H9 (cell line): ENCODE data around the gene CCDC88C. TPM values are rescaled to one million over a fixed set of nuclear protein-coding genes. Genes with fewer than 3 reads are reported as not detected.

ENCODE experiments used
- DNase-seq: peaks from one replicate; pipeline ENCODE4 v3.0.0-alpha.2; 2017
- H2AFZ ChIP-seq: one replicate; pipeline ENCODE4 v1.6.1; 2013; ENCODE audit warnings: mild to moderate bottlenecking, low read length, control low read depth, moderate library complexity
- H2AK5ac ChIP-seq: 2 replicates; pipeline ENCODE4 v1.6.1; 2013; ENCODE audit warnings: low read length, control low read depth, mixed read lengths; ENCODE audit not compliant: insufficient read length
- H2BK120ac ChIP-seq: one replicate; pipeline ENCODE4 v1.6.1; 2013; ENCODE audit warnings: low read depth, mild to moderate bottlenecking, low read length, control low read depth, inconsistent platforms; ENCODE audit not compliant: poor library complexity, severe bottlenecking
- H2BK12ac ChIP-seq: 2 replicates; pipeline ENCODE4 v1.6.1; 2013; ENCODE audit warnings: low read length, control low read depth, mixed read lengths, low read depth; ENCODE audit not compliant: insufficient read length
- H2BK15ac ChIP-seq: 2 replicates; pipeline ENCODE4 v1.6.1; 2013; ENCODE audit warnings: low read depth, low read length, control low read depth
- H2BK20ac ChIP-seq: one replicate; pipeline ENCODE4 v1.6.1; 2013; ENCODE audit warnings: low read depth, mild to moderate bottlenecking, low read length, control low read depth, inconsistent platforms; ENCODE audit not compliant: poor library complexity, severe bottlenecking
- H2BK5ac ChIP-seq: 2 replicates; pipeline ENCODE4 v1.6.1; 2013; ENCODE audit warnings: low read length, control low read depth, mixed read lengths; ENCODE audit not compliant: insufficient read length
- H3K14ac ChIP-seq: 2 replicates; pipeline ENCODE4 v1.6.1; 2013; ENCODE audit warnings: low read length, control low read depth; ENCODE audit not compliant: insufficient read depth
- H3K18ac ChIP-seq: 2 replicates; pipeline ENCODE4 v1.6.1; 2013; ENCODE audit warnings: low read depth, mild to moderate bottlenecking, mixed read lengths, low read length, control low read depth; ENCODE audit not compliant: insufficient read length
- H3K23ac ChIP-seq: 2 replicates; pipeline ENCODE4 v1.6.1; 2013; ENCODE audit warnings: low read length, control low read depth, mixed read lengths, low read depth; ENCODE audit not compliant: insufficient read length
- H3K23me2 ChIP-seq: 2 replicates; pipeline ENCODE4 v1.6.1; 2013; ENCODE audit warnings: low read depth, mild to moderate bottlenecking, mixed read lengths, low read length, control low read depth; ENCODE audit not compliant: insufficient read length, poor library complexity, severe bottlenecking
- H3K27ac ChIP-seq: 2 replicates; pipeline ENCODE4 v1.5.1; 2013; ENCODE audit warnings: low read length, control low read depth, mixed read lengths, low read depth; ENCODE audit not compliant: insufficient read length
- H3K27me3 ChIP-seq: 2 replicates; pipeline ENCODE4 v1.6.1; 2013; ENCODE audit warnings: low read length, control low read depth, inconsistent platforms; ENCODE audit not compliant: insufficient read depth
- H3K4ac ChIP-seq: 2 replicates; pipeline ENCODE4 v1.6.1; 2013; ENCODE audit warnings: low read depth, mild to moderate bottlenecking, control low read depth, inconsistent platforms, low read length, moderate library complexity
- H3K4me1 ChIP-seq: 2 replicates; pipeline ENCODE4 v1.6.1; 2013; ENCODE audit warnings: low read length, control low read depth, inconsistent platforms; ENCODE audit not compliant: insufficient read depth
- H3K4me2 ChIP-seq: 2 replicates; pipeline ENCODE4 v1.6.1; 2013; ENCODE audit warnings: low read length, control low read depth, mixed read lengths; ENCODE audit not compliant: insufficient read length, insufficient read depth
- H3K56ac ChIP-seq: 2 replicates; pipeline ENCODE4 v1.6.1; 2013; ENCODE audit warnings: low read depth, mild to moderate bottlenecking, mixed read lengths, low read length, control low read depth; ENCODE audit not compliant: insufficient read length
- H3K79me1 ChIP-seq: 2 replicates; pipeline ENCODE4 v1.6.1; 2013; ENCODE audit warnings: low read depth, mild to moderate bottlenecking, moderate library complexity, low read length, control low read depth, inconsistent platforms; ENCODE audit not compliant: insufficient read depth, poor library complexity, severe bottlenecking
- H3K79me2 ChIP-seq: 2 replicates; pipeline ENCODE4 v1.6.1; 2013; ENCODE audit warnings: low read length, control low read depth, inconsistent platforms; ENCODE audit not compliant: insufficient read depth
- H3K9ac ChIP-seq: 2 replicates; pipeline ENCODE4 v1.6.1; 2013; ENCODE audit warnings: low read length, control low read depth, mixed read lengths; ENCODE audit not compliant: insufficient read length; ENCODE audit errors: extremely low read depth
- H3K9me3 ChIP-seq: one replicate; pipeline ENCODE4 v1.6.1; 2013; ENCODE audit warnings: low read depth, low read length, inconsistent platforms; ENCODE audit not compliant: control insufficient read depth
- H3T11ph ChIP-seq: one replicate; pipeline ENCODE4 v1.6.1; 2013; ENCODE audit warnings: mild to moderate bottlenecking, low read length, control low read depth, inconsistent platforms
- H4K20me1 ChIP-seq: one replicate; pipeline ENCODE4 v1.6.1; 2013; ENCODE audit not compliant: control insufficient read depth, insufficient read length, insufficient read depth
- H4K5ac ChIP-seq: 2 replicates; pipeline ENCODE4 v1.6.1; 2013; ENCODE audit warnings: low read depth, mild to moderate bottlenecking, mixed read lengths, low read length, control low read depth; ENCODE audit not compliant: insufficient read length
- H4K8ac ChIP-seq: replicated peaks from 2 replicates; pipeline ENCODE4 v1.6.1; 2013; ENCODE audit warnings: low read length, control low read depth, mixed read lengths, low read depth; ENCODE audit not compliant: insufficient read length
- H4K91ac ChIP-seq: 2 replicates; pipeline ENCODE4 v1.6.1; 2013; ENCODE audit warnings: low read depth, mild to moderate bottlenecking, moderate library complexity, mixed read lengths, low read length, control low read depth; ENCODE audit not compliant: insufficient read length
- H3K27ac Mint-ChIP-seq, 3 experiments: 2 replicates in 2 of 3; 3 replicates in 1 of 3; pipeline ENCODE4 v1.8.0; 2020 to 2021; ENCODE audit warnings: mixed read lengths in 3 of 3, mild to moderate bottlenecking in 1 of 3, moderate library complexity in 1 of 3
- H3K27me3 Mint-ChIP-seq: 2 replicates; pipeline ENCODE4 v1.8.0; 2021; ENCODE audit warnings: low read depth, mild to moderate bottlenecking, moderate library complexity, mixed read lengths
- H3K36me3 Mint-ChIP-seq, 3 experiments: 2 replicates in 2 of 3; 3 replicates in 1 of 3; pipeline ENCODE4 v1.8.0; 2020 to 2021; ENCODE audit warnings: low read depth in 3 of 3, mixed read lengths in 3 of 3; ENCODE audit not compliant: insufficient read depth in 1 of 3
- H3K4me1 Mint-ChIP-seq, 2 experiments: 2 replicates each; pipeline ENCODE4 v1.8.0; 2020; ENCODE audit warnings: mixed read lengths in 2 of 2
- H3K4me3 Mint-ChIP-seq, 2 experiments: 2 replicates in 1 of 2; 3 replicates in 1 of 2; pipeline ENCODE4 v1.8.0; 2020 to 2021; ENCODE audit warnings: mild to moderate bottlenecking in 2 of 2, mixed read lengths in 2 of 2, moderate library complexity in 1 of 2
- H3K9me3 Mint-ChIP-seq, 2 experiments: 2 replicates in 1 of 2; 3 replicates in 1 of 2; pipeline ENCODE4 v1.8.0; 2020; ENCODE audit warnings: mild to moderate bottlenecking in 2 of 2, mixed read lengths in 2 of 2, moderate library complexity in 1 of 2
- CTCF ChIP-seq: fragments of 200-600 bp; sonication (generic); conservative IDR thresholded peaks from 3 replicates; pipeline ENCODE4 v1.8.0; 2021; ENCODE audit warnings: antibody characterized with exemption, mild to moderate bottlenecking
- WGBS: extraction: QIAGEN DNeasy Blood & Tissue Kit; methylation state at CpG from one replicate; pipeline ENCODE4 v1.1.7; 2013; ENCODE audit warnings: missing lambda C conversion rate, low lambda C conversion rate, mixed read lengths; ENCODE audit not compliant: insufficient read length; ENCODE audit errors: extremely low coverage; 5-methylcytosine and 5-hydroxymethylcytosine counted together
- total RNA-seq: library from RNA; stranded (reverse); gene quantifications from 2 replicates; pipeline ENCODE4 v1.2.1, GENCODE V29; 2021

Gene CCDC88C
- total RNA-seq, 1 experiment from 2014 or later, result 52.4 TPM

- no peaks in the 10 kb centered on the region for H3K23me2 ChIP-seq
- H3K27me3 ChIP-seq, result no peaks in the 10 kb centered on the region
- no peak overlapping the region for H2BK120ac ChIP-seq
- no peak overlapping the region for H3K56ac ChIP-seq
- H3K18ac ChIP-seq, result no peak overlapping the region
- H3K4me1 ChIP-seq, result no peaks in the 10 kb centered on the region
- H2BK15ac ChIP-seq, result no peak overlapping the region
- Mint-ChIP-seq H3K27ac (no peak overlapping the region; a peak in 1 of 7 replicates), H3K36me3 (peaks cover 17 to 44% (median 26%) of the 10 kb centered on the region in 3 experiments), H3K27me3 (no peaks in the 10 kb centered on the region), H3K4me3 (no peak overlapping the region), H3K4me1 (peaks cover 29% of the 10 kb centered on the region in 2 experiments), H3K9me3 (no peaks in the 10 kb centered on the region)
- no peaks in the 10 kb centered on the region for H3K9me3 ChIP-seq
- no peak for DNase-seq
- no peak overlapping the region for H4K5ac ChIP-seq
- H3K27ac ChIP-seq, result no peak overlapping the region
- H2BK5ac ChIP-seq, result no peak overlapping the region
- H3K23ac ChIP-seq, result no peak overlapping the region
- no CpG with 5 or more reads among the region's 7 CpGs for WGBS
- no peak overlapping the region for H3K9ac ChIP-seq
- no peak overlapping the region for H3T11ph ChIP-seq
- H4K8ac ChIP-seq, result no peak overlapping the region
- no peak overlapping the region for H3K4me2 ChIP-seq
- no peak overlapping the region for H2AK5ac ChIP-seq
- no peak overlapping the region for H2BK20ac ChIP-seq
- no peak overlapping the region for H2AFZ ChIP-seq
- no peak overlapping the region for H3K14ac ChIP-seq
- TF ChIP-seq CTCF, result no peak
- no peak overlapping the region for H2BK12ac ChIP-seq
- H3K79me2 ChIP-seq, result peaks cover 16% of the 10 kb centered on the region; the same call in 1 of the 2 replicates
- H4K20me1 ChIP-seq, result peaks cover 4% of the 10 kb centered on the region
- no peak overlapping the region for H4K91ac ChIP-seq
- no peak overlapping the region for H3K4ac ChIP-seq
- peaks cover 2% of the 10 kb centered on the region for H3K79me1 ChIP-seq
These were observed 11.7 kb downstream of the CCDC88C start for GRCh38 chr14:91405724-91406435.
